H1 (cell line): ENCODE results near the gene ADAM12. TPM values are rescaled to one million over a fixed set of nuclear protein-coding genes. Genes with fewer than 3 reads are reported as not detected.

Experiments used
- CTCF ChIA-PET: fragments of 300-600 bp; sonication (Branson Sonifier 250); formaldehyde crosslinking; loops from one replicate; lab custom pipeline; 2021; ENCODE audit not compliant: partially characterized antibody; lab: Charles Lee
- POLR2A ChIA-PET: fragments of 300-600 bp; sonication (Branson Sonifier 250); formaldehyde crosslinking; loops from one replicate; lab custom pipeline; 2021; ENCODE audit warnings: inconsistent platforms; ENCODE audit not compliant: partially characterized antibody; lab: Charles Lee
- DNase-seq, 2 experiments: peaks; one replicate each; pipeline versions ENCODE4 v3.0.0 to v3.0.0-alpha.2; 2010 to 2022; ENCODE audit warnings: low spot score in 2 of 2, low read depth in 1 of 2, mixed read lengths in 1 of 2
- FAIRE-seq: peaks from 2 replicates; lab custom pipeline; 2011; peaks lifted over from hg19 to GRCh38; lab: Jason Lieb, UNC
- H2AFZ ChIP-seq: 2 replicates; pipeline ENCODE4 v1.8.1; 2012; ENCODE audit warnings: low read length, inconsistent platforms
- H2AK5ac ChIP-seq: 2 replicates; pipeline ENCODE4 v1.6.1; 2013; ENCODE audit warnings: low read depth, low read length
- H2BK120ac ChIP-seq: replicated peaks from 2 replicates; pipeline ENCODE3; 2013; ENCODE audit warnings: low read depth, low read length, inconsistent platforms
- H2BK12ac ChIP-seq: 2 replicates; pipeline ENCODE4 v1.6.1; 2013; ENCODE audit warnings: low read depth, low read length
- H2BK15ac ChIP-seq: 2 replicates; pipeline ENCODE4 v1.6.1; 2013; ENCODE audit warnings: low read length
- H2BK20ac ChIP-seq: 2 replicates; pipeline ENCODE4 v1.6.1; 2013; ENCODE audit warnings: low read length
- H2BK5ac ChIP-seq: 2 replicates; pipeline ENCODE4 v1.6.1; 2013; ENCODE audit warnings: low read depth, low read length
- H3K14ac ChIP-seq: 2 replicates; pipeline ENCODE4 v1.6.1; 2013; ENCODE audit warnings: inconsistent platforms; ENCODE audit not compliant: insufficient read length
- H3K18ac ChIP-seq: 2 replicates; pipeline ENCODE4 v1.6.1; 2013; ENCODE audit warnings: low read length; ENCODE audit errors: extremely low read depth
- H3K23ac ChIP-seq: 2 replicates; pipeline ENCODE4 v1.6.1; 2013; ENCODE audit warnings: inconsistent platforms; ENCODE audit not compliant: insufficient read length
- H3K23me2 ChIP-seq: 2 replicates; pipeline ENCODE4 v1.6.1; 2013; ENCODE audit warnings: low read depth, low read length
- H3K27ac ChIP-seq: 2 replicates; pipeline ENCODE4 v1.6.1; 2011; ENCODE audit warnings: low read depth, low read length, inconsistent platforms
- H3K27me3 ChIP-seq, 4 experiments: replicated peaks in 1 of 4; 1 replicate in 1 of 4; 2 replicates in 3 of 4; pipeline versions ENCODE4 v1.6.1 to v1.8.1; 2011 to 2013; ENCODE audit warnings: low read length in 3 of 4, mild to moderate bottlenecking in 3 of 4, inconsistent platforms in 2 of 4, mixed read lengths in 2 of 4, moderate library complexity in 1 of 4; ENCODE audit not compliant: control insufficient read depth in 3 of 4, insufficient read depth in 3 of 4; ENCODE audit errors: extremely low read depth in 1 of 4
- H3K36me3 ChIP-seq, 4 experiments: 2 replicates each; pipeline versions ENCODE4 v1.6.1 to v1.8.1; 2011 to 2013; ENCODE audit warnings: mild to moderate bottlenecking in 4 of 4, low read length in 3 of 4, moderate library complexity in 2 of 4, control low read depth in 1 of 4, inconsistent platforms in 1 of 4; ENCODE audit not compliant: insufficient read depth in 4 of 4, control insufficient read depth in 2 of 4
- H3K4ac ChIP-seq: replicated peaks from 2 replicates; pipeline ENCODE3; 2013; ENCODE audit warnings: low read length, low read depth, mixed read lengths, inconsistent platforms; ENCODE audit not compliant: insufficient read length
- H3K4me1 ChIP-seq, 4 experiments: replicated peaks in 1 of 4; 1 replicate in 1 of 4; 2 replicates in 3 of 4; pipeline versions ENCODE4 v1.6.1 to v1.8.1; 2011 to 2013; ENCODE audit warnings: low read length in 3 of 4, inconsistent platforms in 2 of 4, mixed read lengths in 1 of 4; ENCODE audit not compliant: insufficient read depth in 4 of 4, control insufficient read depth in 3 of 4
- H3K4me2 ChIP-seq, 2 experiments: 2 replicates each; pipeline versions ENCODE4 v1.6.1 to v1.8.1; 2011 to 2013; ENCODE audit warnings: low read depth in 2 of 2, low read length in 2 of 2, control low read depth in 1 of 2, inconsistent platforms in 1 of 2, mild to moderate bottlenecking in 1 of 2; ENCODE audit not compliant: insufficient read depth in 1 of 2
- H3K4me3 ChIP-seq, 4 experiments: fragments of 200-600, 300-600 bp in 1 of 4; sonication (generic), shearing (Covaris generic), sonication (Bioruptor Twin) in 1 of 4; 2 replicates each; pipeline versions ENCODE4 v1.5.1 to v1.8.1; 2011 to 2016; ENCODE audit warnings: low read length in 4 of 4, low read depth in 3 of 4, control low read depth in 2 of 4, inconsistent platforms in 2 of 4, mild to moderate bottlenecking in 2 of 4, mixed read lengths in 1 of 4, moderate library complexity in 1 of 4; ENCODE audit not compliant: insufficient read depth in 2 of 4; ENCODE audit errors: extremely low read depth in 1 of 4
- H3K56ac ChIP-seq: replicated peaks from 2 replicates; pipeline ENCODE3; 2013; ENCODE audit warnings: low read depth, mild to moderate bottlenecking, mixed read lengths, low read length, inconsistent platforms; ENCODE audit not compliant: insufficient read length
- H3K79me1 ChIP-seq: 2 replicates; pipeline ENCODE4 v1.6.1; 2013; ENCODE audit warnings: low read depth, low read length, control low read depth
- H3K79me2 ChIP-seq, 2 experiments: 2 replicates each; pipeline versions ENCODE4 v1.6.1 to v1.8.1; 2012 to 2013; ENCODE audit warnings: low read length in 2 of 2, mild to moderate bottlenecking in 2 of 2, inconsistent platforms in 1 of 2; ENCODE audit not compliant: insufficient read depth in 2 of 2, control insufficient read depth in 1 of 2
- H3K9ac ChIP-seq, 4 experiments: replicated peaks in 1 of 4; 1 replicate in 1 of 4; 2 replicates in 3 of 4; pipeline versions ENCODE4 v1.6.1 to v1.8.1; 2011 to 2013; ENCODE audit warnings: low read depth in 3 of 4, low read length in 3 of 4, control low read depth in 2 of 4, mild to moderate bottlenecking in 2 of 4, moderate library complexity in 2 of 4, inconsistent platforms in 1 of 4; ENCODE audit errors: extremely low read depth in 1 of 4
- H3K9me3 ChIP-seq, 2 experiments: 2 replicates each; pipeline versions ENCODE4 v1.6.1 to v1.8.1; 2012 to 2013; ENCODE audit warnings: mild to moderate bottlenecking in 2 of 2, moderate library complexity in 2 of 2, control low read depth in 1 of 2, inconsistent platforms in 1 of 2, low read depth in 1 of 2, low read length in 1 of 2, mixed read lengths in 1 of 2; ENCODE audit not compliant: insufficient read depth in 2 of 2
- H4K20me1 ChIP-seq, 2 experiments: replicated peaks in 1 of 2; 2 replicates each; pipeline versions ENCODE3 to v1.8.1; 2011 to 2013; ENCODE audit warnings: inconsistent platforms in 2 of 2, low read length in 2 of 2, mild to moderate bottlenecking in 1 of 2; ENCODE audit not compliant: insufficient read depth in 2 of 2, control insufficient read depth in 1 of 2
- H4K5ac ChIP-seq: 2 replicates; pipeline ENCODE4 v1.6.1; 2013; ENCODE audit warnings: low read length, low read depth, mixed read lengths, inconsistent platforms; ENCODE audit not compliant: insufficient read length
- H4K8ac ChIP-seq: 2 replicates; pipeline ENCODE4 v1.8.0; 2013; ENCODE audit warnings: mild to moderate bottlenecking, moderate library complexity, low read length, inconsistent platforms; ENCODE audit not compliant: insufficient read depth; ENCODE audit errors: extremely low read depth
- H4K91ac ChIP-seq: replicated peaks from 2 replicates; pipeline ENCODE3; 2013; ENCODE audit warnings: low read length, mixed read lengths, inconsistent platforms; ENCODE audit not compliant: insufficient read length
- FOSL1 ChIP-seq: IDR thresholded peaks from 2 replicates; pipeline ENCODE4 v1.6.1; 2011; ENCODE audit warnings: mild to moderate bottlenecking, low read depth, low read length, moderate library complexity; ENCODE audit not compliant: insufficient read depth
- GTF2F1 ChIP-seq: IDR thresholded peaks from 2 replicates; pipeline ENCODE4 v1.6.1; 2012; ENCODE audit warnings: low read depth, low read length, improper control_type of control experiment, borderline replicate concordance
- HDAC6 ChIP-seq: IDR thresholded peaks from one replicate; pipeline ENCODE4 v1.7.1; 2012; ENCODE audit warnings: low read depth, mild to moderate bottlenecking, inconsistent platforms, low read length, moderate library complexity
- POLR2AphosphoS5 ChIP-seq: IDR thresholded peaks from 2 replicates; pipeline ENCODE4 v1.6.1; 2011; ENCODE audit warnings: low read depth, low read length
- USF2 ChIP-seq: IDR thresholded peaks from 2 replicates; pipeline ENCODE4 v1.6.1; 2011; ENCODE audit warnings: low read length, improper control_type of control experiment
- ZNF274 ChIP-seq: IDR thresholded peaks from 2 replicates; pipeline ENCODE4 v1.7.0; 2012; ENCODE audit warnings: low read length, borderline replicate concordance; ENCODE audit errors: extremely low read depth
- WGBS, 2 experiments: shearing (Covaris generic) in 1 of 2; methylation state at CpG; one replicate each; pipeline versions ENCODE4 v1.1.6 to v1.1.7; 2013 to 2015; ENCODE audit warnings: low lambda C conversion rate in 2 of 2, mixed read lengths in 2 of 2, inconsistent platforms in 1 of 2, low coverage in 1 of 2, missing lambda C conversion rate in 1 of 2; ENCODE audit not compliant: insufficient replicate concordance in 2 of 2, insufficient coverage in 1 of 2, insufficient read length in 1 of 2; ENCODE audit errors: extremely low coverage in 1 of 2, missing lambda C conversion rate in 1 of 2; 5-methylcytosine and 5-hydroxymethylcytosine counted together
- polyA plus RNA-seq, 7 experiments: library from polyadenylated mRNA; depleted of rRNA in 3 of 7; stranded (reverse) in 5 of 7; unstranded in 2 of 7; fragments of >200 nt in 5 of 7; fragments of 200-250 nt in 2 of 7; gene quantifications; 1 replicate in 5 of 7; 2 replicates in 1 of 7; 4 replicates in 1 of 7; pipeline versions ENCODE4 v1.2.1 to v1.2.3, GENCODE V29; 2011 to 2013; ENCODE audit warnings: missing spikeins in 2 of 7, mixed read lengths in 2 of 7
- total RNA-seq: library from RNA; stranded (reverse); fragmentation: NEBNext Ultra II Directional; extraction: Animal tissue kit (Norgen Biotek cat#: 25700); gene quantifications from 2 replicates; pipeline ENCODE4 v1.2.1, GENCODE V29; 2021

Gene ADAM12
- total and polyA plus RNA-seq, 2 of the 8 experiments (the other 6 are each of a cell fraction or from before 2014, with no cell fraction given): 0.07 to 0.17 TPM

DNA sequence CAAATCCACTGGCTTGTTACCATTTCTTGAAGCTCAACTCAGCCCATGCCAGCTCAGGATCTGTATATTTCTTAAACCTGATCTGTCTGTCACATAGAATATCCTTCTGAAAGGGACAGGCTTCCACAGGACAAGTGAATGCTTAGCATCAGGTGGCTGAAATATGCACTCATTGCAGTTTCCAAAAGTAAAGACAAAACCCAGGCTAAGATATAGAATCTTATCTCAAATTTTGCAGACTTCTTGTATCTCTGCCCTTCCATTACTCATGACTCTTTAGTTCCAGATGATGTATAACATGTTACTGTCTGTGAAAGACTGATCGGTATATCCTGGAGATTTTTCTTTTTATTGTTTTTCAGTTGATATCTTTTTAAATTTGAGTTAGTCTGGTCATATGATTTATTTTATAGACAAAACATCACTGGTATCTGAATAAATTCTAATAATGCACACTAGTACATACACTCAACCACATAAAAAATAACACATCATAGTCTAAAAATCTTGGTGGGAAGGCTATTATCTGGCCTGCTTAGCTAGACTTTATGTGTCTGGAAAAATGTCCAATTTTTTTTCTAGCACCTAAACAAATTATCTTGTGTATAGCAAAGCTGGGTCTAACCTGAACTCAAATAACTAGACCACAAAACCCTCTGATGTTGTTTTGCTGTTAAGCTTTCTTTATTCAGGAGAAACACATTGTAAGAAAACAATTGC is 182.6 kb downstream of the ADAM12 start:
- no peak overlapping the region for H4K8ac ChIP-seq
- H3K4me2 ChIP-seq: no peak overlapping the region
- ChIA-PET CTCF (no interaction called here), POLR2A (no interaction called here)
- H2BK5ac ChIP-seq: no peak overlapping the region
- no peak overlapping the region for H2BK120ac ChIP-seq
- no peaks in the 10 kb centered on the region for H3K79me1 ChIP-seq
- H3K9ac ChIP-seq: no peak overlapping the region
- H3K23ac ChIP-seq: no peak overlapping the region
- no peak overlapping the region for H3K18ac ChIP-seq
- H3K14ac ChIP-seq: no peak overlapping the region
- H3K27me3 ChIP-seq: no peaks in the 10 kb centered on the region
- DNase-seq (no peak), FAIRE-seq (no peak)
- H3K27ac ChIP-seq: no peak overlapping the region
- no peak overlapping the region for H2AK5ac ChIP-seq
- H4K91ac ChIP-seq: no peak overlapping the region
- H3K4ac ChIP-seq: no peak overlapping the region
- no peak overlapping the region for H4K5ac ChIP-seq
- no peaks in the 10 kb centered on the region for H4K20me1 ChIP-seq
- H2BK12ac ChIP-seq: no peak overlapping the region
- no peaks in the 10 kb centered on the region for H3K4me1 ChIP-seq
- H2BK15ac ChIP-seq: no peak overlapping the region
- H3K23me2 ChIP-seq: no peaks in the 10 kb centered on the region
- H3K79me2 ChIP-seq: no peaks in the 10 kb centered on the region
- 88% methylated on average over 1 of the region's 1 CpG; no CpG with 5 or more reads in 1 of the 2 experiments for WGBS, 2 experiments
- no peak overlapping the region for H3K56ac ChIP-seq
- H2AFZ ChIP-seq: no peak overlapping the region
- H3K36me3 ChIP-seq: no peaks in the 10 kb centered on the region
- H3K9me3 ChIP-seq: no peaks in the 10 kb centered on the region; a peak in 1 of 4 replicates
- H2BK20ac ChIP-seq: no peak overlapping the region
- no peak overlapping the region for H3K4me3 ChIP-seq
- no peak for TF ChIP-seq POLR2AphosphoS5
- TF ChIP-seq ZNF274: no peak
- no peak for TF ChIP-seq GTF2F1
- no peak for TF ChIP-seq FOSL1
- no peak for TF ChIP-seq HDAC6
- TF ChIP-seq USF2: no peak
